Adrenal gland (tissue), 5 donors: ENCODE data around the gene ZDHHC14.
"Not testable (repeated sequence)": the region's sequence is repeated elsewhere in the genome, so short reads cannot be mapped to it uniquely, and the experiment has no call there.

Experiments used
- CTCF ChIP-seq, 6 experiments: fragments of 450-650 bp in 4 of 6; fragments of 200-600 bp in 2 of 6; sonication (generic) in 1 of 6; IDR thresholded peaks; 1 replicate in 5 of 6; 2 replicates in 1 of 6; pipeline versions ENCODE4 v1.5.1 to v1.8.0; 2016 to 2021; ENCODE audit warnings: antibody characterized with exemption in 6 of 6, mild to moderate bottlenecking in 2 of 6, moderate library complexity in 1 of 6
- POLR2A ChIP-seq, 2 donors: fragments of 450-650 bp; IDR thresholded peaks; one replicate each; pipeline ENCODE4 v1.6.1; 2017; ENCODE audit warnings: antibody characterized with exemption in 2 of 2, mild to moderate bottlenecking in 2 of 2, moderate library complexity in 1 of 2
- donor health status: DM: no; HTN: no; CAD: no.

- not testable (repeated sequence) for TF ChIP-seq CTCF, POLR2A (IDR thresholded peaks at IDR 0.05)
Observed at GRCh38 chr6:157395199-157395598, 14.2 kb downstream of the ZDHHC14 start.
